HUES6 (cell line): Measurements from ENCODE around the gene TMEM54.

Source experiments
- H3K27ac ChIP-seq: 2 replicates; pipeline ENCODE4 v1.7.0; 2013; ENCODE audit warnings: low read depth, mild to moderate bottlenecking, low read length, inconsistent platforms
- H3K27me3 ChIP-seq: 2 replicates; pipeline ENCODE4 v1.6.1; 2013; ENCODE audit warnings: low read length; ENCODE audit not compliant: control insufficient read depth, insufficient read depth
- H3K36me3 ChIP-seq: 2 replicates; pipeline ENCODE4 v1.6.1; 2013; ENCODE audit warnings: low read length; ENCODE audit not compliant: control insufficient read depth, insufficient read depth
- H3K4me1 ChIP-seq: 2 replicates; pipeline ENCODE4 v1.6.1; 2013; ENCODE audit warnings: low read length; ENCODE audit not compliant: control insufficient read depth, insufficient read depth
- H3K4me3 ChIP-seq: 2 replicates; pipeline ENCODE4 v1.5.1; 2013; ENCODE audit warnings: low read depth, low read length
- H3K9ac ChIP-seq: one replicate; pipeline ENCODE4 v1.6.1; 2013; ENCODE audit warnings: mild to moderate bottlenecking, low read length
- H3K9me3 ChIP-seq: 2 replicates; pipeline ENCODE4 v1.6.1; 2013; ENCODE audit warnings: low read depth, low read length; ENCODE audit not compliant: control insufficient read depth, insufficient read depth

The TMEM54 gene

GRCh38 chr1:32902535-32902920 lies 1.3 kb upstream of the TMEM54 start:
- no peaks in the 10 kb centered on the region for H3K9me3 ChIP-seq
- H3K27ac ChIP-seq, result no peak overlapping the region
- H3K4me3 ChIP-seq, result no peak overlapping the region
- peaks cover 5% of the 10 kb centered on the region; the same call in 1 of the 2 replicates for H3K4me1 ChIP-seq
- H3K9ac ChIP-seq, result no peak overlapping the region
- H3K27me3 ChIP-seq, result peaks cover 57% of the 10 kb centered on the region
- H3K36me3 ChIP-seq, result no peaks in the 10 kb centered on the region

DNA sequence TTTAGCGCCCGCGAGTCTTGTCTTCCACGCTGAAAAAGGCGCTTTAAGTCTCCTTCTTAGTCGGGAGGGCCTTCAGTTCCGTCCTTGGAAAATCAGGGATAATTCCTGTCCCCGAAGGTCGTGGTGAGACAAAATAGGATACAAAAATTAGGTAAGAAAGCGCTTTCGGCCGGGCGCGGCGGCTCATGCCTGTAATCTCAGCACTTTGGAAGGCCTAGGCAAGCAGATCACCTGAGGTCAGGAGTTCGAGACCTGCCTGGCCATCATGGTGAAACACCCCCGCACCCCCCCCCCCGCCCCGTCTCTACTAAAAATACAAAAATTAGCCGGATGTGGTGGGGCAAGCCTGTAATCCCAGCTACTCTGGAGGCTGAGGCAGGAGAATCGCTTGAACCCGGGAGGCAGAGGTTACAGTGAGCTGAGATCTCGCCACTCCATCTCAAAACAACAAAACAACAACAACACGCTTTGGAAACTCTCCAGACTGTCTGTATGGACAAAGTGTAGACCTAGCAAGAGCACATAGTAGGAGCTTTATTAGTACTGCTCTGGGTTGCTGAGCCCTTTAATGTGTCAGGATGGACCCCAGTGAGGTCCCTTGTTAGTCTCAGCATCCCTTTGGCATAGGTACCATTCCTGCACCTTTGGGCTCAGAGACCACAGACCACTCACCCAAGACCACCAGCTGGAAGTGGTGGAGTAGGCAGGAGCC lies 790 bp upstream of the TMEM54 start:
- Histone ChIP-seq H3K27ac (no peak overlapping the region), H3K4me1 (peaks cover 5% of the 10 kb centered on the region; the same call in 1 of the 2 replicates), H3K27me3 (peaks cover 63% of the 10 kb centered on the region), H3K9me3 (no peaks in the 10 kb centered on the region), H3K4me3 (peak overlapping the region; percentile 71), H3K9ac (peak overlapping the region; percentile 35), H3K36me3 (no peaks in the 10 kb centered on the region)

- Histone ChIP-seq H3K27ac (no peak overlapping the region), H3K36me3 (no peaks in the 10 kb centered on the region), H3K9ac (no peak overlapping the region), H3K9me3 (no peaks in the 10 kb centered on the region), H3K4me1 (peaks cover 5% of the 10 kb centered on the region; the same call in 1 of the 2 replicates), H3K27me3 (peaks cover 63% of the 10 kb centered on the region), H3K4me3 (peak overlapping the region; percentile 52)
These were observed 726 bp downstream of the TMEM54 start for GRCh38 chr1:32900371-32900955.

- H3K9me3 ChIP-seq, result no peaks in the 10 kb centered on the region
- no peak overlapping the region for H3K4me3 ChIP-seq
- peaks cover 7% of the 10 kb centered on the region; the same call in 1 of the 2 replicates for H3K4me1 ChIP-seq
- H3K27me3 ChIP-seq, result peaks cover 63% of the 10 kb centered on the region
- H3K27ac ChIP-seq, result no peak overlapping the region
- H3K9ac ChIP-seq, result no peak overlapping the region
- no peaks in the 10 kb centered on the region for H3K36me3 ChIP-seq
These were observed 1.4 kb downstream of the TMEM54 start for GRCh38 chr1:32899586-32900296.

DNA sequence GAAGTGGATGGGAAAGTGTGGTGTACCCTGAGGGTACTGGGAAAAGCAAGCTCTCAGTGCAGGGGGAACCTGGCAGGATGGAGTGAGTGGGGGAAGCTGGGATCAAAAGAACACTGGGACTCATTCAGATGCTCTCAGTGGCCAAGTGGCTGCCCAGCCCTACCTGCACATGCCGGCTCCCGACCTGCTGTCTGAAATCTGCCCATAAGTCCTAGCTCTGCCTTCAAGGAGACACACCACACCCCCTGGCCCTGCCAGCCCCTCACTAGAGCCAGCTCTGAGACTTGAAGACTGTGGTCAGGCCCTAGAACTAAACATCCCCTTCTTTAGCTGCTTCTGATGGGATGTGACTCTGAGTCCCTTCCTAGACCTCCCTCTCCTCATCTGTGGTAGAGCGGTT lies 2.2 kb downstream of the TMEM54 start:
- H3K9me3 ChIP-seq, result no peaks in the 10 kb centered on the region
- peaks cover 59% of the 10 kb centered on the region for H3K27me3 ChIP-seq
- peaks cover 12% of the 10 kb centered on the region; the same call in 1 of the 2 replicates for H3K4me1 ChIP-seq
- no peak overlapping the region for H3K4me3 ChIP-seq
- H3K9ac ChIP-seq, result no peak overlapping the region
- H3K36me3 ChIP-seq, result no peaks in the 10 kb centered on the region
- H3K27ac ChIP-seq, result no peak overlapping the region

GRCh38 chr1:32898056-32898455 lies 3.1 kb downstream of the TMEM54 start:
- Histone ChIP-seq H3K36me3 (no peaks in the 10 kb centered on the region), H3K4me3 (no peak overlapping the region), H3K4me1 (peaks cover 12% of the 10 kb centered on the region; the same call in 1 of the 2 replicates), H3K27me3 (peaks cover 59% of the 10 kb centered on the region), H3K9me3 (no peaks in the 10 kb centered on the region), H3K9ac (no peak overlapping the region), H3K27ac (no peak overlapping the region)

GRCh38 chr1:32897082-32898049 lies 3.8 kb downstream of the TMEM54 start:
- Histone ChIP-seq H3K4me1 (peaks cover 15% of the 10 kb centered on the region), H3K36me3 (no peaks in the 10 kb centered on the region), H3K27ac (no peak overlapping the region), H3K9me3 (peaks cover 2% of the 10 kb centered on the region; the same call in 1 of the 2 replicates), H3K27me3 (peaks cover 57% of the 10 kb centered on the region), H3K9ac (no peak overlapping the region), H3K4me3 (no peak overlapping the region)

DNA sequence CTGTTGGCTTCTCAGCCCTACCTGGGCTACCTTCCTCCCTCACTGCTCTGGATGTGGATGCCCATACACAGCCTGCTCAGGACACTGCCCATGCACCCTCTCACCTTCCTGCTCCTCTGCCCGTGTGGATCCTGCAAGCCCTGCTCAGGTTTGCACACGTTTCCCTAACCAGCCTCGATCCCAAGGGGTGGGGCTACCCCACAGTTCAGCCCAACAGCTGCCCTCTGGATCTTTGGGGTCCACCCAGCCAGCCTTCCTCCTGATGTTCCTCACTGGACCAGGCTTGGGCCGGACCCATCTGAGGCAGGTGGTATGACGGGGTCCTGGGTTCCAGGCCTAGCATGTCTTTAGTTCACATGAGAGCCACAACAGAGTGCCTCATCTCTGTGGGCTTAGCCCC lies 4.7 kb downstream of the TMEM54 start:
- Histone ChIP-seq H3K36me3 (no peaks in the 10 kb centered on the region), H3K27ac (no peak overlapping the region), H3K9me3 (peaks cover 2% of the 10 kb centered on the region; the same call in 1 of the 2 replicates), H3K4me3 (no peak overlapping the region), H3K9ac (no peak overlapping the region), H3K27me3 (peaks cover 57% of the 10 kb centered on the region), H3K4me1 (peaks cover 15% of the 10 kb centered on the region)

DNA sequence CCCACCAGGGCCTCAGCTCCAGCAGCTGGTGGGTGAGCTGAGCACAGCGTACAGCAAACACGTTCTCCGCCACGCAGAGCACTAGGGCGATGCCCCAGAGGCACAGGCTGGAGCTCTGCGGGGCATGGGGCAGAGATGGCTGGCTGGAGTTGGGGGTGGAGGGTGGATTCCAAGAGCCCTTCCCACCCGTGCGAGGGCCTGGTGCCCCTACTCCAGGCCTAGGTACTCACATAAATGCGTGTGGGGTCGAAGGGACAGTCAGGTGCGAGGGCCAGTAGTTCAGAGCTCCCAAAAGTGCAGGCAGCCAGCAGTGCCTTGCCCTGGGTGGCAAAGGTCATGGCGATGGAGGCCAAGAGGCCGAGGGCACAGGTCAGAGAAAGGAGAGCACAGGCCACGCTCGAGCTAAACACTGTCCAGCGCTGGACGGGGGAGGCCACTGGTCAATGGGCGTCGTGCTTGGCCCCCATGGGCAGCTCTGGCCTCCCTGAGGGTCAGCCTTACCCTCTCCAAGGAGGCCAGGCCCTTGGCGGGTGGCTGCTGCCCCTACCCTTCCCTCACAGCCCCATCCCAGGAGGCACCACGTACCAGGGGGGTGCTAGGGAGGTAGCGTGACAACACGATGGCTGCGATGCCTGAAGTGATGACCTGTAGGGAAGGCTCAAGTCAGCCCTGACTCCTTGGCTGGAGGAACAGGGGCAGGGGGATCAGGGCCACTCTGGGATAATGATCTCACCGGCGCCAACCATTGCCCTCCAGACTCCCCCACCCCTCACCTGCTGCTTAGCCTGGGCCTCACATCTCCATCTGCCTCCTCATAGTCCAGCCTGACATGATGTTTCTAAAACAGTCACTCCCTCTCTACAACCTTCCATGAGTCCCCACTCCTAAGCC lies 5.6 kb downstream of the TMEM54 start:
- Histone ChIP-seq H3K4me3 (no peak overlapping the region), H3K27ac (no peak overlapping the region), H3K9me3 (peaks cover 2% of the 10 kb centered on the region; the same call in 1 of the 2 replicates), H3K27me3 (peaks cover 58% of the 10 kb centered on the region), H3K36me3 (no peaks in the 10 kb centered on the region), H3K9ac (no peak overlapping the region), H3K4me1 (peaks cover 13% of the 10 kb centered on the region)

DNA sequence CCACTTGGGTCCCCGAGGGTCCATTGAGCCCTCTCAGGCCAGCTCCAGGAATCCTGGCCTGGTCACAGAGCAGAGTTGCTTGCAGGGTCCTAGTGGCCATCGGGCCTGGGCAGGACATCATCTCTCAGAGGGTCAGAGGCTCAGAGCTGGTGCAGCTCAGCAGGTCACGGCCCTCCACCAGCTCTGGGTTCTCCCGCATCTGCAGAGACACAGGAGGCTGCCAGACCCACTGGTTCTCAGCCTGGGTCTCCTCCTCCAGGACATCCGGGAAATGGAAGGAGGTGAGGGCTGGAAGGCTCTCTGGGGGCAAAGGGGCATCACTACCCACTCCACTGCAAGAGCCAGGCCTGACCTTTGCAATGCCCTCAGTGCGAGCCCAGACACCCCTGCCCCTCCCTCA lies 6.5 kb downstream of the TMEM54 start:
- H3K9ac ChIP-seq, result no peak overlapping the region
- no peak overlapping the region for H3K27ac ChIP-seq
- H3K27me3 ChIP-seq, result peaks cover 58% of the 10 kb centered on the region
- no peak overlapping the region for H3K4me3 ChIP-seq
- peaks cover 2% of the 10 kb centered on the region; the same call in 1 of the 2 replicates for H3K9me3 ChIP-seq
- no peaks in the 10 kb centered on the region for H3K36me3 ChIP-seq
- peaks cover 11% of the 10 kb centered on the region for H3K4me1 ChIP-seq
